A673 (cell line): ENCODE data around the gene ANK3. TPM values are rescaled to one million over a fixed set of nuclear protein-coding genes. Genes with fewer than 3 reads are reported as not detected.

ENCODE experiments used
- BruUV-seq: library from RNA; stranded (reverse); fragments of 400-500 nt; replicated peaks from 2 replicates; lab custom pipeline; 2021; lab: Mats Ljungman, UMichigan
- CTCF ChIA-PET: fragments of 300-600 bp; sonication (Branson Sonifier 250); formaldehyde crosslinking; loops from one replicate; lab custom pipeline; 2022; ENCODE audit warnings: antibody characterized with exemption; lab: Charles Lee
- POLR2A ChIA-PET: fragments of 300-600 bp; sonication (Branson Sonifier 250); formaldehyde crosslinking; loops from one replicate; lab custom pipeline; 2022; ENCODE audit warnings: antibody characterized with exemption; ENCODE audit not compliant: low non-redundant PET; lab: Charles Lee
- DNase-seq: peaks from one replicate; pipeline ENCODE4 v3.0.0-alpha.2; 2015; ENCODE audit warnings: low spot score
- H3K27ac ChIP-seq: fragments of 200-600 bp; sonication (generic); 2 replicates; pipeline ENCODE4 v1.5.1; 2016; ENCODE audit warnings: mixed run types, low read depth, mild to moderate bottlenecking, mixed read lengths, antibody characterized with exemption, low read length; ENCODE audit not compliant: poor library complexity, severe bottlenecking
- H3K27me3 ChIP-seq: fragments of 200-600 bp; sonication (generic); replicated peaks from 2 replicates; pipeline ENCODE4 v1.6.1; 2017; ENCODE audit warnings: mixed run types, low read depth, mild to moderate bottlenecking, mixed read lengths, antibody characterized with exemption, low read length; ENCODE audit not compliant: insufficient read depth, poor library complexity
- H3K36me3 ChIP-seq: fragments of 200-600 bp; sonication (generic); 2 replicates; pipeline ENCODE4 v1.6.1; 2016; ENCODE audit warnings: mixed run types, mild to moderate bottlenecking, mixed read lengths, antibody characterized with exemption, low read length; ENCODE audit not compliant: insufficient read depth, poor library complexity, severe bottlenecking
- H3K4me1 ChIP-seq: fragments of 200-600 bp; sonication (generic); 2 replicates; pipeline ENCODE4 v1.6.1; 2017; ENCODE audit warnings: mixed run types, mild to moderate bottlenecking, mixed read lengths, antibody characterized with exemption, low read length; ENCODE audit not compliant: insufficient read depth, poor library complexity, severe bottlenecking
- H3K4me3 ChIP-seq: fragments of 200-600 bp; sonication (generic); 2 replicates; pipeline ENCODE4 v1.5.1; 2016; ENCODE audit warnings: low read depth, mixed run types, mild to moderate bottlenecking, mixed read lengths, low read length; ENCODE audit not compliant: poor library complexity, severe bottlenecking
- H3K9me3 ChIP-seq: fragments of 200-600 bp; sonication (generic); 2 replicates; pipeline ENCODE4 v1.6.1; 2016; ENCODE audit warnings: mixed run types, low read depth, mild to moderate bottlenecking, mixed read lengths, antibody characterized with exemption, low read length; ENCODE audit not compliant: poor library complexity, severe bottlenecking
- EZH2 ChIP-seq: fragments of 200-600 bp; sonication (generic); IDR thresholded peaks from 2 replicates; pipeline ENCODE4 v1.6.1; 2017; ENCODE audit warnings: borderline replicate concordance, low read depth, mild to moderate bottlenecking, mixed read lengths, antibody characterized with exemption, low read length; ENCODE audit not compliant: poor library complexity, severe bottlenecking
- intact Hi-C: fragments of 100-400 bp; cut with micrococcal nuclease; formaldehyde crosslinking; loops from one replicate; pipeline ENCODE4 v1.10.0; 2022; ENCODE audit not compliant: unreplicated experiment
- total RNA-seq: library from RNA; stranded (reverse); gene quantifications from 2 replicates; pipeline ENCODE4 v1.2.3, GENCODE V29; 2021
- TF ChIP-seq, protein P1 (sequence below): fragments of 300-800, 200-600 bp; sonication (generic); conservative IDR thresholded peaks from 2 replicates; pipeline ENCODE4 v1.5.1; 2017; ENCODE audit warnings: low read depth, mild to moderate bottlenecking, antibody characterized with exemption, low read length, moderate library complexity, mixed read lengths

Gene ANK3
- total RNA-seq, 1 experiment from 2014 or later, result 13.5 TPM

DNA sequence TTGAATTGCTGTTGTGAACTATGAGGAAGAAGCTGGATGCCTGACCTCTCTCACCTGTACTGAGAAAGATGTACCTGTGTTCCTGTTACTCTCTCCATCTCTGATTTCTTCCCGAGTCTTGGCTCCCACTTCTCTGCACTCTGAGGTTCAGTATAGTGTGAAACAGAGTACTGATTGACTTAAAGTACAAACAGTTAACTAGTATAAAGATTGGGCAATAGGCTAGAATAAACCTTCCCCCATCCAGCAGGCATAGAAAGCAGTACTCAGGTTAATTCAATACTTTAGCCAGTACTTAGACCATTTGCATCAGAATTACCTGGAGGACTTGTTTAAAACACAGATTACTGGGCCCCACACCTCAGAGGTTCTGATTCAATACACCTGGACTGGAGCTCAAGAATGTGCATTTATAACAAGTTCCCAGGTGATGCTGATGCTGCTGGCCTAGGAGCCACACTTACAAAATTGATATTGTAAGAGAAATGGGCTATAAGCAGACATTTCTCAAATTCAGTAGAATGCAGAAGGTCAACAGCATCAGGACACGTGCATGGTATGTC is 51.6 kb downstream of the ANK3 start:
- Histone ChIP-seq H3K4me1 (peaks cover 7% of the 10 kb centered on the region), H3K27me3 (no peaks in the 10 kb centered on the region), H3K4me3 (no peak overlapping the region), H3K9me3 (no peaks in the 10 kb centered on the region), H3K27ac (no peak overlapping the region), H3K36me3 (no peaks in the 10 kb centered on the region)
- CTCF ChIA-PET, result no interaction called here
- no TSS peak for BruUV-seq
- POLR2A ChIA-PET, result no interaction called here
- TF ChIP-seq EZH2, result no peak
- TF ChIP-seq, protein P1, sequence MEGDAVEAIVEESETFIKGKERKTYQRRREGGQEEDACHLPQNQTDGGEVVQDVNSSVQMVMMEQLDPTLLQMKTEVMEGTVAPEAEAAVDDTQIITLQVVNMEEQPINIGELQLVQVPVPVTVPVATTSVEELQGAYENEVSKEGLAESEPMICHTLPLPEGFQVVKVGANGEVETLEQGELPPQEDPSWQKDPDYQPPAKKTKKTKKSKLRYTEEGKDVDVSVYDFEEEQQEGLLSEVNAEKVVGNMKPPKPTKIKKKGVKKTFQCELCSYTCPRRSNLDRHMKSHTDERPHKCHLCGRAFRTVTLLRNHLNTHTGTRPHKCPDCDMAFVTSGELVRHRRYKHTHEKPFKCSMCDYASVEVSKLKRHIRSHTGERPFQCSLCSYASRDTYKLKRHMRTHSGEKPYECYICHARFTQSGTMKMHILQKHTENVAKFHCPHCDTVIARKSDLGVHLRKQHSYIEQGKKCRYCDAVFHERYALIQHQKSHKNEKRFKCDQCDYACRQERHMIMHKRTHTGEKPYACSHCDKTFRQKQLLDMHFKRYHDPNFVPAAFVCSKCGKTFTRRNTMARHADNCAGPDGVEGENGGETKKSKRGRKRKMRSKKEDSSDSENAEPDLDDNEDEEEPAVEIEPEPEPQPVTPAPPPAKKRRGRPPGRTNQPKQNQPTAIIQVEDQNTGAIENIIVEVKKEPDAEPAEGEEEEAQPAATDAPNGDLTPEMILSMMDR, result no peak
- intact Hi-C loops, result loop anchor here (5.0 kb wide), 1 partner anchor 94 kb away; no protein-coding TSS in a partner anchor
- no peak for DNase-seq

DNA sequence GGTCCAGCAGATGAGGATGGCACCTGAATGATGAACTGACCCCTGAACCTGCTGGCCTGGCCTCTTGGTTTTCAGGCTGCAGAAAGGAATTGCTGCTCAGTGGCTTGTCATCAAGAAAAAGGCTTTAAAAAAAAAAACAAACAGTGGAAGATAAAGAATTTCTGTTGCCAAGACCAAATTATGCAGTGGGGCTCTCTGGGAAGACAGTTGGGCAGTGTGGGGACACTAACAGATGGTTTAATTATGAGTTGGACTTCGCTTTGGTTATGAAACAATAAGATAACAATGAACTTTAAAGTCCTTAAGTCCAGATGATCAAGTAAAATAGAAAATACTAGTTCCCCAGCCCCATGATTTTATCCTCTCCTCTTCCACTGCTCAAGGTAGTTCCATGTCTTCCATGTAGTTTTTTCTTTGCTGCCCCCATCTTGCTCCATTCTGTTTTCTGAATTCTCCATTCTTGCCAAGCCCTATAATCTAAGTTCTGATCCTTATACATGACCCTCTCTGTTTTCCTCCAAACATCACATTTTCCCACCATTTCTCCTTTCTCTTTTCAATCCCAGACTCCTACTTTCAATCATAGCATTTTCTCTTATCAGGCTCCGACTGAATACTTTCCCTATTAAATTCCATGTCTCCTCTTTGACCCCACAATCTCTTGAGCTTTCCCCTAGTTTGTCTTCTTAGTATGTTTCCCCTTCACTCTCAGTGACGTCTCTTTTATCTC is 52.6 kb downstream of the ANK3 start:
- no peak overlapping the region for H3K4me3 ChIP-seq
- H3K4me1 ChIP-seq, result peaks cover 7% of the 10 kb centered on the region
- CTCF ChIA-PET, result no interaction called here
- no TSS peak for BruUV-seq
- no peak for DNase-seq
- POLR2A ChIA-PET, result no interaction called here
- no peaks in the 10 kb centered on the region for H3K9me3 ChIP-seq
- no peaks in the 10 kb centered on the region for H3K36me3 ChIP-seq
- H3K27ac ChIP-seq, result no peak overlapping the region
- intact Hi-C loops, result loop anchor here (5.0 kb wide), 1 partner anchor 95 kb away; no protein-coding TSS in a partner anchor
- TF ChIP-seq EZH2, result no peak
- TF ChIP-seq, protein P1, result no peak
- no peaks in the 10 kb centered on the region for H3K27me3 ChIP-seq

DNA sequence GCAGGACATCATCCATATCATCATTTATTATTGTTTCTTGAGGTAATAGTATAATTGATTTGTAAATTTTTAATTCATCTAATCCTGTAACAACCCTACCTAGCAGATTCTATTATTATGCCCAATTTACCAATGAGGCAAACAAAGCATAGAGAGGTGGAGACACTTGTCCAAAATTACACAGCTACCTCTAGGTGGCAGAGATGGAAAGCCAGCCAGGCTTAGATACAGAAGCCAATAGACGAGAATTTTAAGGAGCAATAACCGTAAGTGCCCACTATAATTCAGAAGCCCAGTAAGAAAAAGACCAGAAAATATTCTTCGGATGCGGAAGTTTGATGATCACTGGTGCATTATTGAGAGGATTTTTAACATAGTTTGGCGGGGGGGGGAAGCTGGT is 54.0 kb downstream of the ANK3 start:
- Histone ChIP-seq H3K4me3 (no peak overlapping the region), H3K27ac (no peak overlapping the region), H3K27me3 (no peaks in the 10 kb centered on the region), H3K36me3 (no peaks in the 10 kb centered on the region), H3K4me1 (peaks cover 7% of the 10 kb centered on the region), H3K9me3 (no peaks in the 10 kb centered on the region)
- POLR2A ChIA-PET, result no interaction called here
- intact Hi-C loops, result loop anchor here (5.0 kb wide), 1 partner anchor 97 kb away; no protein-coding TSS in a partner anchor
- BruUV-seq, result no TSS peak
- CTCF ChIA-PET, result interaction anchor here (0.6 kb wide), 1 partner anchor 186 kb away, joined by 3 read pairs; no protein-coding TSS in a partner anchor
- TF ChIP-seq EZH2, result no peak
- TF ChIP-seq, protein P1, result peak; percentile 47; the same call in 1 of the 2 replicates
- no peak for DNase-seq
